AG09319 (cell line): ENCODE measurements around the gene ING3.

Experiments
- DNase-seq: peaks from one replicate; pipeline ENCODE4 v3.0.0-alpha.2; 2010; ENCODE audit warnings: low read depth; ENCODE audit errors: extremely low read depth
- CTCF ChIP-seq: IDR thresholded peaks from 2 replicates; pipeline ENCODE4 v1.5.1; 2011; ENCODE audit warnings: low read depth, mild to moderate bottlenecking, inconsistent platforms, low read length, moderate library complexity

Gene ING3

GRCh38 chr7:121023194-121023593, 72.6 kb downstream of the ING3 start:
- no peak for TF ChIP-seq CTCF
- no peak for DNase-seq

GRCh38 chr7:121023683-121024511, 73.3 kb downstream of the ING3 start:
- no peak for TF ChIP-seq CTCF
- no peak for DNase-seq

DNA sequence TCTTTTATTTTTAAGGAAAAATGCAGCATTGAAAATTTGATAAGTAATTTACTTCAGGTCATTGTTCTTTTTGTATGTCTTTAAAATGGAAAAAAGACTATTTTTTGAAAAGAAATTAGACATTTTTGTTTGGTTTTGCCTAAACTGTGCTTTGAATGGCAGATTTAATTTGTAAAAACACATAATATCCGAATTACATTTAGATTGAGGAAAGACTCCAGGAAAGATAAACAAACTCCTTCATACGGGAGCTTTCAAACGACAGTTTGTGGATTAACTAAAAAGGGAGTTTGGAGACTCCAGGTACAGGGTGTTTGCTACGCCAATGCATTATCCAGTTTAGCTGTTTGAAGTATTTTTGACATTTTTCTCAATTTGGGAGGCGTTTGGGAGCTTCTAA, 74.0 kb downstream of the ING3 start:
- DNase-seq: no peak
- no peak for TF ChIP-seq CTCF

DNA sequence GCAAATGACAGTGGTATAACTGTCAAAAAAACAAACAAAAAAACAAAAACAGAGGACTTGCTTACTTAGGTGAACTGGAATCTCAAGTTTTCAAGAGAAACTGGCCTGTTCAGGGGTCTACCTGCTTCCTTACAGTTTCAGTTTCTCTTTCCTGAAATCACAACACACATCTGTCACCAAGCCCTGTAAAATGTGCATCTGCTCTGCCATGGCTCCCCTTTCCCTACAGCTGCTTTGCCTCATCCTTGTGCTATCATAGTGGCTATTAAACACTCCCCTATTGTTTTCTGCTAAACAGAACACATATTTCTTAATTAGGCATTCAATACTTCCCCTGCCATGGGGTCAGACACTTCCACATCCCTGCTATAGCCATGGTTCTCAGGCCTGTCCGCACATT, 75.6 kb downstream of the ING3 start:
- no peak for TF ChIP-seq CTCF
- no peak for DNase-seq

DNA sequence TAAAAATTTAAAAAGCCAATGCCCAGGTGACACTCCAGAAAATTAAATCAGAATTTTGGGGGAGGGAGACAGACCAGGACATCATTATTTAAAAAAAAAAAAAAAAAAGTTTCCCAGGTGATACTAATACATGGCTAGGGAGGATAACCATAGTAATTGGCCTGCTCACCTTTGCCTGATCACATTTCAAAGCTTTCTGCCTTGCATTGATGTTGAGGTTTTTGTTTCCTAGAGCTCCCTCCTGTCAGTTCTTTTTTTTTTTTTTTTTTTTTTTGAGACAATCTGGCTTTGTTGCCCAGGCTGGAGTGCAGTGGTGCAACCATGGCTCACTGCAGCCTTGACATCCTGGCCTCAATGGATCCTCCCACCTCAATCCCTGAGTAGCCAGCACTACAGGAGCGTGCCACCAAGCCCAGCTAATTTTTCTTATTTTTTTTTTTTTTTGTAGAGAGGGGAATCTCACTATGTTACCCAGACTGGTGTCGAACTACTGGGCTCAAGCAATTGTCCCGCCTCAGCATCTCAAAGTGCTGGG, 76.1 kb downstream of the ING3 start:
- no peak for DNase-seq
- TF ChIP-seq CTCF: no peak
